ENCODE measurements around the gene EIPR1.

The EIPR1 gene

DNA sequence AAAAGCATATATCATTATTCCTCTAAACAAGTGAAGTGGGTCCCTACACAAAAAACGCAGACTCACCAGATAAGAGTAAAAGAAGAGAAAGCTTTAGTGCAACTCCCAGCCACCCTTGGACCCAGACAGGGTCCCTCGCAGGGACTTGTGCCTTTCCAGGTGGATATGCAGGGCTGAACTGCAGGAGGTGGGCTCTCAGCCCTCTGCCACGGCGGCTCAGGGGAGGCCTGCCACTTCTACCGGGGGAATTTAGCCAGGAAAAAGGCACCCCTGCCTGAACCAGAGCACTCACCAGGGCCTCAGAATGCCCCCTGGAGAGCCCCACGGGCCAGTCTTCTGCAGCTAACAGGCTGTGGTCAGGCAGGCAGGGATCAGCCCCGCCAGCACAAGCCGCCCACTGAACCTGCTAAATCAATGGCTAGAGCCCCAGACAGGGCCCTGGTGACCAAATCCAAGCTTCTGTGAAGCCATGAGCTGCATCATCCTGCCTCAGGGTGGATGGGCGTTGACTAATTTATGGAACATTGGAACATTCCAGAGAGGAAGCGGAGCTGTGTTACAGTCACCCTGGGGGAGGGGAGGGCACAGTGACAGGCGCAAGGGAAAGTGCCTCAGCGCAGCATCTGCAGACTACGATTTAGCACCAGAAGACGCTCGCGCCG is 209.3 kb downstream of the EIPR1 start:
- ATAC-seq, result no peak
- TF ChIP-seq SNAI2 (CRISPR knock-in tag; IDR thresholded peaks at IDR 0.05), result no peak
- TF ChIP-seq ZC3H10 (CRISPR knock-in tag; IDR thresholded peaks at IDR 0.05), result no peak
- no peak for TF ChIP-seq ZNF565 (CRISPR knock-in tag; conservative IDR thresholded peaks at IDR 0.05; ENCODE audit: low read depth)
- TF ChIP-seq ZFP3 (CRISPR knock-in tag; IDR thresholded peaks at IDR 0.05), result no peak
- TF ChIP-seq TOX (CRISPR knock-in tag; IDR thresholded peaks at IDR 0.05; ENCODE audit: borderline replicate concordance), result no peak
- no peak for TF ChIP-seq GLIS3 (CRISPR knock-in tag; IDR thresholded peaks at IDR 0.05)
- no peak for TF ChIP-seq PPARA (CRISPR knock-in tag; IDR thresholded peaks at IDR 0.05; ENCODE audit: borderline replicate concordance)
- no peak for TF ChIP-seq ESRRG (CRISPR knock-in tag; IDR thresholded peaks at IDR 0.05)
- no peak for TF ChIP-seq ARNTL (CRISPR knock-in tag; IDR thresholded peaks at IDR 0.05; ENCODE audit: borderline replicate concordance, low read depth)
- TF ChIP-seq BACH2 (CRISPR knock-in tag; IDR thresholded peaks at IDR 0.05; ENCODE audit: borderline replicate concordance), result no peak
- no peak for TF ChIP-seq CSDC2 (CRISPR knock-in tag; IDR thresholded peaks at IDR 0.05)
- TF ChIP-seq RARB (CRISPR knock-in tag; IDR thresholded peaks at IDR 0.05), result no peak
- TF ChIP-seq OSR1 (CRISPR knock-in tag; IDR thresholded peaks at IDR 0.05), result no peak
- TF ChIP-seq, protein P1, sequence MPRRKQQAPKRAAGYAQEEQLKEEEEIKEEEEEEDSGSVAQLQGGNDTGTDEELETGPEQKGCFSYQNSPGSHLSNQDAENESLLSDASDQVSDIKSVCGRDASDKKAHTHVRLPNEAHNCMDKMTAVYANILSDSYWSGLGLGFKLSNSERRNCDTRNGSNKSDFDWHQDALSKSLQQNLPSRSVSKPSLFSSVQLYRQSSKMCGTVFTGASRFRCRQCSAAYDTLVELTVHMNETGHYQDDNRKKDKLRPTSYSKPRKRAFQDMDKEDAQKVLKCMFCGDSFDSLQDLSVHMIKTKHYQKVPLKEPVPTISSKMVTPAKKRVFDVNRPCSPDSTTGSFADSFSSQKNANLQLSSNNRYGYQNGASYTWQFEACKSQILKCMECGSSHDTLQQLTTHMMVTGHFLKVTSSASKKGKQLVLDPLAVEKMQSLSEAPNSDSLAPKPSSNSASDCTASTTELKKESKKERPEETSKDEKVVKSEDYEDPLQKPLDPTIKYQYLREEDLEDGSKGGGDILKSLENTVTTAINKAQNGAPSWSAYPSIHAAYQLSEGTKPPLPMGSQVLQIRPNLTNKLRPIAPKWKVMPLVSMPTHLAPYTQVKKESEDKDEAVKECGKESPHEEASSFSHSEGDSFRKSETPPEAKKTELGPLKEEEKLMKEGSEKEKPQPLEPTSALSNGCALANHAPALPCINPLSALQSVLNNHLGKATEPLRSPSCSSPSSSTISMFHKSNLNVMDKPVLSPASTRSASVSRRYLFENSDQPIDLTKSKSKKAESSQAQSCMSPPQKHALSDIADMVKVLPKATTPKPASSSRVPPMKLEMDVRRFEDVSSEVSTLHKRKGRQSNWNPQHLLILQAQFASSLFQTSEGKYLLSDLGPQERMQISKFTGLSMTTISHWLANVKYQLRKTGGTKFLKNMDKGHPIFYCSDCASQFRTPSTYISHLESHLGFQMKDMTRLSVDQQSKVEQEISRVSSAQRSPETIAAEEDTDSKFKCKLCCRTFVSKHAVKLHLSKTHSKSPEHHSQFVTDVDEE (CRISPR knock-in tag; IDR thresholded peaks at IDR 0.05), result no peak
- TF ChIP-seq, protein P2, sequence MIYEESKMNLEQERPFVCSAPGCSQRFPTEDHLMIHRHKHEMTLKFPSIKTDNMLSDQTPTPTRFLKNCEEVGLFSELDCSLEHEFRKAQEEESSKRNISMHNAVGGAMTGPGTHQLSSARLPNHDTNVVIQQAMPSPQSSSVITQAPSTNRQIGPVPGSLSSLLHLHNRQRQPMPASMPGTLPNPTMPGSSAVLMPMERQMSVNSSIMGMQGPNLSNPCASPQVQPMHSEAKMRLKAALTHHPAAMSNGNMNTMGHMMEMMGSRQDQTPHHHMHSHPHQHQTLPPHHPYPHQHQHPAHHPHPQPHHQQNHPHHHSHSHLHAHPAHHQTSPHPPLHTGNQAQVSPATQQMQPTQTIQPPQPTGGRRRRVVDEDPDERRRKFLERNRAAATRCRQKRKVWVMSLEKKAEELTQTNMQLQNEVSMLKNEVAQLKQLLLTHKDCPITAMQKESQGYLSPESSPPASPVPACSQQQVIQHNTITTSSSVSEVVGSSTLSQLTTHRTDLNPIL (CRISPR knock-in tag; IDR thresholded peaks at IDR 0.05; ENCODE audit: low read depth), result no peak
- TF ChIP-seq ZNF8 (CRISPR knock-in tag; IDR thresholded peaks at IDR 0.05), result no peak

DNA sequence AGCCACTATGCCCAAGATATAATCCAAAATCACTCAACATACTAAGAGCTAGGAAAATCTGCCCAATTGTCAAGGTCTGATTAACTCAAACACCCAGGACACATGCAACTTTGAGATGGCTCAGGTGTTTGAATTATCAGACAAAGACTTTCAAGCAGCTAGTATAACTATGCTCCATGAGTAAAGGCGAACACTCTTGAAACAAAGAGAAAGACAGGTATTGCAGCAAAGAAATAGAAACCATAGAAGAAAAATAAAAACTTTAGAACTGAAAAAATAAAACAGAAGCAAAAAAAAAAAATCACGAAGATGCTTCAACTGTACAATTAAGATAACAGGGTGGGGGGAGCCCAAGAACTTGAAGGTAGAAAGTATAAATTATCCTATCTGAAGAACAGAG is 214.2 kb downstream of the EIPR1 start:
- ATAC-seq, result no peak
- TF ChIP-seq PPARA (CRISPR knock-in tag; IDR thresholded peaks at IDR 0.05; ENCODE audit: borderline replicate concordance), result no peak
- TF ChIP-seq OSR1 (CRISPR knock-in tag; IDR thresholded peaks at IDR 0.05), result no peak
- TF ChIP-seq, protein P3, sequence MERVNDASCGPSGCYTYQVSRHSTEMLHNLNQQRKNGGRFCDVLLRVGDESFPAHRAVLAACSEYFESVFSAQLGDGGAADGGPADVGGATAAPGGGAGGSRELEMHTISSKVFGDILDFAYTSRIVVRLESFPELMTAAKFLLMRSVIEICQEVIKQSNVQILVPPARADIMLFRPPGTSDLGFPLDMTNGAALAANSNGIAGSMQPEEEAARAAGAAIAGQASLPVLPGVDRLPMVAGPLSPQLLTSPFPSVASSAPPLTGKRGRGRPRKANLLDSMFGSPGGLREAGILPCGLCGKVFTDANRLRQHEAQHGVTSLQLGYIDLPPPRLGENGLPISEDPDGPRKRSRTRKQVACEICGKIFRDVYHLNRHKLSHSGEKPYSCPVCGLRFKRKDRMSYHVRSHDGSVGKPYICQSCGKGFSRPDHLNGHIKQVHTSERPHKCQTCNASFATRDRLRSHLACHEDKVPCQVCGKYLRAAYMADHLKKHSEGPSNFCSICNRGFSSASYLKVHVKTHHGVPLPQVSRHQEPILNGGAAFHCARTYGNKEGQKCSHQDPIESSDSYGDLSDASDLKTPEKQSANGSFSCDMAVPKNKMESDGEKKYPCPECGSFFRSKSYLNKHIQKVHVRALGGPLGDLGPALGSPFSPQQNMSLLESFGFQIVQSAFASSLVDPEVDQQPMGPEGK (CRISPR knock-in tag; IDR thresholded peaks at IDR 0.05; ENCODE audit: borderline replicate concordance), result no peak
- no peak for TF ChIP-seq TOX (CRISPR knock-in tag; IDR thresholded peaks at IDR 0.05; ENCODE audit: borderline replicate concordance)
- TF ChIP-seq ZNF565 (CRISPR knock-in tag; conservative IDR thresholded peaks at IDR 0.05; ENCODE audit: low read depth), result no peak
- TF ChIP-seq ARNTL (CRISPR knock-in tag; IDR thresholded peaks at IDR 0.05; ENCODE audit: borderline replicate concordance, low read depth), result no peak
- TF ChIP-seq, protein P4, sequence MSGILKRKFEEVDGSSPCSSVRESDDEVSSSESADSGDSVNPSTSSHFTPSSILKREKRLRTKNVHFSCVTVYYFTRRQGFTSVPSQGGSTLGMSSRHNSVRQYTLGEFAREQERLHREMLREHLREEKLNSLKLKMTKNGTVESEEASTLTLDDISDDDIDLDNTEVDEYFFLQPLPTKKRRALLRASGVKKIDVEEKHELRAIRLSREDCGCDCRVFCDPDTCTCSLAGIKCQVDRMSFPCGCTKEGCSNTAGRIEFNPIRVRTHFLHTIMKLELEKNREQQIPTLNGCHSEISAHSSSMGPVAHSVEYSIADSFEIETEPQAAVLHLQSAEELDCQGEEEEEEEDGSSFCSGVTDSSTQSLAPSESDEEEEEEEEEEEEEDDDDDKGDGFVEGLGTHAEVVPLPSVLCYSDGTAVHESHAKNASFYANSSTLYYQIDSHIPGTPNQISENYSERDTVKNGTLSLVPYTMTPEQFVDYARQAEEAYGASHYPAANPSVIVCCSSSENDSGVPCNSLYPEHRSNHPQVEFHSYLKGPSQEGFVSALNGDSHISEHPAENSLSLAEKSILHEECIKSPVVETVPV (CRISPR knock-in tag; IDR thresholded peaks at IDR 0.05), result no peak
- TF ChIP-seq ZC3H10 (CRISPR knock-in tag; IDR thresholded peaks at IDR 0.05), result no peak
- TF ChIP-seq ISL1 (CRISPR knock-in tag; IDR thresholded peaks at IDR 0.05), result no peak
- TF ChIP-seq GLIS3 (CRISPR knock-in tag; IDR thresholded peaks at IDR 0.05), result no peak
- no peak for TF ChIP-seq ZNF8 (CRISPR knock-in tag; IDR thresholded peaks at IDR 0.05)

DNA sequence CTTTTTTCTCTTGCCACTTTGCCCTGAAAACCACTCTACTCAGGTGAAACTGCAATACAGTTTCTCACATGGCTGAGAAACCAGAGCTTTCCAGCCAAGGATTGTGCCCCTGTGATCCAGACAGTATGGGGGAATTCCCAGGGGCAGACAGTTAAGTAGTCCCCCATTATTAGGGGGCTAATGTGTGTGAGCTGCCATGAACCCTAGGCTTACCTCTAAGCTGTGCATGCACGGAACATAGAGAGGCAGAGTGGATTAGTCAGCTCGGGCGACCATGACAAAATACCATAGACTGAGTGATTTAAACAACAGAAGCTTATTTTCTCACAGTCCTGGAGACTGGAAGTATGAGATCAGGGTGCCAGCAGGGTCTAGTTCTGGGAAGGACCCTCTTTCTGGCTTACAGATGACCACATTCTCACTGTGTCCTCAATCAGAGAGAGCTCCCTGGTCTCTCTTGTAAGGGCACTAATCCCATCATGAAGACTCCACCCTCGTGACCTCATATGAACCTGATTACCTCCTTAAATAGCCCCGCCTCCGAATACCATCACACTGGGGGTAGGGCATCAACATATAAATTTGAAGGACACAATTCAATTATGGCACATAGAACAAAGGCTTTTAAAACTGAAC is 215.1 kb downstream of the EIPR1 start:
- ATAC-seq, result no peak
- TF ChIP-seq, protein P5, sequence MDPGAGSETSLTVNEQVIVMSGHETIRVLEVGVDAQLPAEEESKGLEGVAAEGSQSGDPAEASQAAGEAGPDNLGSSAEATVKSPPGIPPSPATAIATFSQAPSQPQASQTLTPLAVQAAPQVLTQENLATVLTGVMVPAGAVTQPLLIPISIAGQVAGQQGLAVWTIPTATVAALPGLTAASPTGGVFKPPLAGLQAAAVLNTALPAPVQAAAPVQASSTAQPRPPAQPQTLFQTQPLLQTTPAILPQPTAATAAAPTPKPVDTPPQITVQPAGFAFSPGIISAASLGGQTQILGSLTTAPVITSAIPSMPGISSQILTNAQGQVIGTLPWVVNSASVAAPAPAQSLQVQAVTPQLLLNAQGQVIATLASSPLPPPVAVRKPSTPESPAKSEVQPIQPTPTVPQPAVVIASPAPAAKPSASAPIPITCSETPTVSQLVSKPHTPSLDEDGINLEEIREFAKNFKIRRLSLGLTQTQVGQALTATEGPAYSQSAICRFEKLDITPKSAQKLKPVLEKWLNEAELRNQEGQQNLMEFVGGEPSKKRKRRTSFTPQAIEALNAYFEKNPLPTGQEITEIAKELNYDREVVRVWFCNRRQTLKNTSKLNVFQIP (CRISPR knock-in tag; IDR thresholded peaks at IDR 0.05; ENCODE audit: borderline replicate concordance, low read depth), result no peak
- TF ChIP-seq, protein P3 (CRISPR knock-in tag; IDR thresholded peaks at IDR 0.05; ENCODE audit: borderline replicate concordance), result no peak
- TF ChIP-seq GLIS3 (CRISPR knock-in tag; IDR thresholded peaks at IDR 0.05) (no peak), SNAI2 (CRISPR knock-in tag; IDR thresholded peaks at IDR 0.05) (no peak), ZNF8 (CRISPR knock-in tag; IDR thresholded peaks at IDR 0.05) (no peak), ARNTL (CRISPR knock-in tag; IDR thresholded peaks at IDR 0.05; ENCODE audit: borderline replicate concordance, low read depth) (no peak), ISL1 (CRISPR knock-in tag; IDR thresholded peaks at IDR 0.05) (no peak), ZNF565 (CRISPR knock-in tag; conservative IDR thresholded peaks at IDR 0.05; ENCODE audit: low read depth) (no peak), RARB (CRISPR knock-in tag; IDR thresholded peaks at IDR 0.05) (no peak), ZFP30 (CRISPR knock-in tag; IDR thresholded peaks at IDR 0.05) (no peak)
- TF ChIP-seq, protein P1 (CRISPR knock-in tag; IDR thresholded peaks at IDR 0.05), result no peak
